ENCODE measurements around the gene LRRC14B.

The LRRC14B gene

GRCh38 chr5:208449-209114 lies 17.3 kb downstream of the LRRC14B start:
- Histone ChIP-seq H3K9me3 (ENCODE audit: control insufficient read depth, insufficient read depth, low read depth, low read length) (no peaks in the 10 kb centered on the region), H3K4me1 (ENCODE audit: control insufficient read depth, insufficient read depth, low read length) (peaks cover 5% of the 10 kb centered on the region; the same call in 1 of the 2 replicates), H3K4me3 (ENCODE audit: low read depth, low read length) (no peak overlapping the region), H3K27ac (ENCODE audit: extremely low read depth, low read depth, low read length) (no peak overlapping the region), H3K36me3 (ENCODE audit: control insufficient read depth in 2 of 2, insufficient read depth in 1 of 2, low read length in 2 of 2) (peaks cover 12 to 36% of the 10 kb centered on the region in 2 experiments)
- TF ChIP-seq ZFHX2 (tag by site-specific recombination; conservative IDR thresholded peaks at IDR 0.05) (no peak), GLI2 (tag by site-specific recombination; IDR thresholded peaks at IDR 0.05; ENCODE audit: borderline replicate concordance, low read depth) (no peak), PRDM10 (tag by site-specific recombination; IDR thresholded peaks at IDR 0.05) (no peak), ZNF501 (tag by site-specific recombination; IDR thresholded peaks at IDR 0.05) (no peak), SETDB1 (IDR thresholded peaks at IDR 0.05; ENCODE audit: insufficient read length, low read length) (no peak), PRDM1 (tag by site-specific recombination; IDR thresholded peaks at IDR 0.05) (no peak), GLIS2 (tag by site-specific recombination; IDR thresholded peaks at IDR 0.05) (peak; percentile 50), SP7 (tag by site-specific recombination; IDR thresholded peaks at IDR 0.05) (no peak), SCRT2 (tag by site-specific recombination; IDR thresholded peaks at IDR 0.05) (peak; percentile 20; the same call in 1 of the 2 replicates), ZNF324 (tag by site-specific recombination; IDR thresholded peaks at IDR 0.05) (no peak), ZNF16 (tag by site-specific recombination; IDR thresholded peaks at IDR 0.05; ENCODE audit: low read depth) (no peak), ZNF670 (tag by site-specific recombination; IDR thresholded peaks at IDR 0.05; ENCODE audit: low read depth) (no peak), ZNF600 (tag by site-specific recombination; IDR thresholded peaks at IDR 0.05) (0 out of 2 replicates have a peak, but pooled peaks have one; percentile 11)
- ChIA-PET POLR2A (interaction anchor here (1.5 kb wide), 1 partner anchor 10 kb away, joined by 3 read pairs; the partner anchor contains the start of genes CCDC127 and SDHA), CTCF (interaction anchor here (0.6 to 1.2 kb wide), 3 partner anchors 11 to 146 kb away, joined by 3 to 5 read pairs (median 3); no protein-coding TSS in a partner anchor)

- H3K9me3 ChIP-seq (ENCODE audit: control insufficient read depth, insufficient read depth, low read depth, low read length): no peaks in the 10 kb centered on the region
- peaks cover 14 to 19% of the 10 kb centered on the region in 2 experiments for H3K36me3 ChIP-seq (ENCODE audit: control insufficient read depth in 2 of 2, insufficient read depth in 1 of 2, low read length in 2 of 2)
- no peaks in the 10 kb centered on the region for H3K4me1 ChIP-seq (ENCODE audit: control insufficient read depth, insufficient read depth, low read length)
- TF ChIP-seq ZBTB26 (tag by site-specific recombination; optimal IDR thresholded peaks at IDR 0.05): no peak
- TF ChIP-seq ZNF202 (tag by site-specific recombination; IDR thresholded peaks at IDR 0.05; ENCODE audit: borderline replicate concordance): no peak
- no peak for TF ChIP-seq ZNF148 (tag by site-specific recombination; IDR thresholded peaks at IDR 0.05; ENCODE audit: borderline replicate concordance)
- TF ChIP-seq KLF17 (tag by site-specific recombination; IDR thresholded peaks at IDR 0.05): no peak
- no peak for TF ChIP-seq ZNF266 (tag by site-specific recombination; IDR thresholded peaks at IDR 0.05; ENCODE audit: low read depth)
- TF ChIP-seq ZNF302 (tag by site-specific recombination; IDR thresholded peaks at IDR 0.05; ENCODE audit: low read depth): no peak
- no peak for TF ChIP-seq ZNF555 (tag by site-specific recombination; conservative IDR thresholded peaks at IDR 0.05)
- H3K27ac ChIP-seq (ENCODE audit: extremely low read depth, low read depth, low read length): no peak overlapping the region
- H3K4me3 ChIP-seq (ENCODE audit: low read depth, low read length): no peak overlapping the region
- POLR2A ChIA-PET: no interaction called here
- CTCF ChIA-PET: interaction anchor here (0.7 to 1.4 kb wide), 3 partner anchors 9 to 104 kb away, joined by 3 to 5 read pairs (median 4); no protein-coding TSS in a partner anchor
Measured at GRCh38 chr5:213803-214395, 22.6 kb downstream of the LRRC14B start.
